Body of pancreas (tissue), 4 donors: ENCODE data around the gene KIRREL1. TPM values are rescaled to one million over a fixed set of nuclear protein-coding genes. Genes with fewer than 3 reads are reported as not detected.

Experiments used
- ATAC-seq: fragments of 150-250 bp; one replicate; pipeline ENCODE4 v1.9.1; 2016
- DNase-seq, 4 donors: peaks; one replicate each; pipeline ENCODE4 v3.0.0-alpha.2; 2019
- H3K27ac ChIP-seq, 4 donors: fragments of 200-600 bp; sonication (generic); 1 replicate in 3 of 4; 2 replicates in 1 of 4; pipeline versions ENCODE4 v1.5.1 to v1.6.1; 2016 to 2019; ENCODE audit warnings: mild to moderate bottlenecking in 1 of 4, mixed read lengths in 1 of 4, moderate library complexity in 1 of 4
- H3K27me3 ChIP-seq, 2 donors: fragments of 200-600 bp; sonication (generic); one replicate each; pipeline ENCODE4 v1.6.0; 2016; ENCODE audit warnings: mild to moderate bottlenecking in 1 of 2
- H3K36me3 ChIP-seq, 2 donors: fragments of 200-600 bp; sonication (generic); replicated peaks in 1 of 2; 2 replicates each; pipeline ENCODE4 v1.5.1; 2016; ENCODE audit warnings: low read depth in 2 of 2; ENCODE audit not compliant: insufficient read depth in 1 of 2
- H3K4me1 ChIP-seq: fragments of 200-600 bp; sonication (generic); one replicate; pipeline ENCODE4 v1.6.0; 2016
- H3K4me3 ChIP-seq, 2 donors: fragments of 200-600 bp; sonication (generic); 1 replicate in 1 of 2; 2 replicates in 1 of 2; pipeline ENCODE4 v1.5.1; 2016 to 2019
- H3K9me3 ChIP-seq, 3 donors: fragments of 200-600 bp; sonication (generic); 1 replicate in 2 of 3; 2 replicates in 1 of 3; pipeline ENCODE4 v1.5.1; 2016
- CTCF ChIP-seq, 7 experiments: fragments of 450-650 bp in 4 of 7; fragments of 200-600 bp in 3 of 7; sonication (generic) in 3 of 7; IDR thresholded peaks; one replicate each; pipeline ENCODE4 v1.5.1; 2016 to 2019; ENCODE audit warnings: antibody characterized with exemption in 7 of 7
- POLR2A ChIP-seq, 3 donors: fragments of 450-650 bp; IDR thresholded peaks; one replicate each; pipeline ENCODE4 v1.6.1; 2016; ENCODE audit warnings: antibody characterized with exemption in 3 of 3, mild to moderate bottlenecking in 2 of 3
- WGBS, 2 donors: methylation state at CpG; one replicate each; pipeline ENCODE4 v1.1.5; 2017; 5-methylcytosine and 5-hydroxymethylcytosine counted together
- intact Hi-C: fragments of 100-400 bp; cut with DNase I; formaldehyde crosslinking; loops from one replicate; pipeline ENCODE4 v1.15.1; 2023
- total RNA-seq, 2 donors: library from RNA; depleted of rRNA; stranded (reverse); fragments of >200 nt; gene quantifications; one replicate each; pipeline ENCODE4 v1.1.0, GENCODE V29; 2016

Gene KIRREL1
- total RNA-seq, 2 donors from 2014 or later: 10.9 to 11.4 TPM

- Histone ChIP-seq H3K9me3 (no peaks in the 10 kb centered on the region), H3K27me3 (no peaks in the 10 kb centered on the region), H3K4me3 (no peak overlapping the region), H3K27ac (no peak overlapping the region), H3K4me1 (no peaks in the 10 kb centered on the region), H3K36me3 (no peaks in the 10 kb centered on the region)
- DNase-seq (no peak), ATAC-seq (no peak)
- intact Hi-C loops: no loop called here
- TF ChIP-seq CTCF (IDR thresholded peaks at IDR 0.05): no peak
- TF ChIP-seq POLR2A (IDR thresholded peaks at IDR 0.05): no peak
- 66 to 77% methylated on average over 8 of the region's 8 CpGs for WGBS, 2 donors
These were observed 45.3 kb downstream of the KIRREL1 start for GRCh38 chr1:158038793-158039192.

GRCh38 chr1:158039380-158039779 is 45.9 kb downstream of the KIRREL1 start:
- no peak for TF ChIP-seq POLR2A (IDR thresholded peaks at IDR 0.05)
- TF ChIP-seq CTCF (IDR thresholded peaks at IDR 0.05): no peak
- DNase-seq (no peak), ATAC-seq (no peak)
- Histone ChIP-seq H3K9me3 (no peaks in the 10 kb centered on the region), H3K27me3 (no peaks in the 10 kb centered on the region), H3K36me3 (no peaks in the 10 kb centered on the region), H3K27ac (no peak overlapping the region), H3K4me1 (no peaks in the 10 kb centered on the region), H3K4me3 (no peak overlapping the region)
- intact Hi-C loops: no loop called here
- 74 to 80% methylated on average over 5 of the region's 5 CpGs for WGBS, 2 donors

GRCh38 chr1:158040323-158040722 is 46.9 kb downstream of the KIRREL1 start:
- Histone ChIP-seq H3K9me3 (no peaks in the 10 kb centered on the region), H3K4me3 (no peak overlapping the region), H3K4me1 (peaks cover 6% of the 10 kb centered on the region), H3K27me3 (no peaks in the 10 kb centered on the region), H3K27ac (no peak overlapping the region), H3K36me3 (no peaks in the 10 kb centered on the region)
- intact Hi-C loops: no loop called here
- TF ChIP-seq CTCF (IDR thresholded peaks at IDR 0.05): no peak
- no peak for ATAC-seq
- DNase-seq: no peak

- DNase-seq (no peak), ATAC-seq (no peak)
- no peaks in the 10 kb centered on the region for H3K36me3 ChIP-seq
- no peak for TF ChIP-seq CTCF (IDR thresholded peaks at IDR 0.05)
- TF ChIP-seq POLR2A (IDR thresholded peaks at IDR 0.05): no peak
- WGBS, 2 donors: 41 to 63% methylated on average over 5 of the region's 5 CpGs
- H3K27ac ChIP-seq: no peak overlapping the region
- intact Hi-C loops: no loop called here
- peaks cover 13% of the 10 kb centered on the region for H3K4me1 ChIP-seq
- no peak overlapping the region for H3K4me3 ChIP-seq
- no peaks in the 10 kb centered on the region for H3K9me3 ChIP-seq
- no peaks in the 10 kb centered on the region for H3K27me3 ChIP-seq
These were observed 49.8 kb downstream of the KIRREL1 start for GRCh38 chr1:158043232-158043631.

- no peak for TF ChIP-seq CTCF (IDR thresholded peaks at IDR 0.05)
- no peak for TF ChIP-seq POLR2A (IDR thresholded peaks at IDR 0.05)
- 0 to 17% methylated on average over 2 of the region's 2 CpGs for WGBS, 2 donors
- peak; percentile 50 for ATAC-seq
- Histone ChIP-seq H3K4me1 (peaks cover 13% of the 10 kb centered on the region), H3K36me3 (no peaks in the 10 kb centered on the region), H3K27ac (no peak overlapping the region), H3K4me3 (no peak overlapping the region), H3K27me3 (no peaks in the 10 kb centered on the region), H3K9me3 (no peaks in the 10 kb centered on the region)
- DNase-seq: peak in 1 of 4 donors; percentile 13
- intact Hi-C loops: no loop called here
These were observed 52.2 kb downstream of the KIRREL1 start for GRCh38 chr1:158045639-158046038.
